Loucy (cell line): ENCODE results near the gene DACT2.

ENCODE experiments used
- H2AFZ ChIP-seq: fragments of 200-600 bp; sonication (generic); 2 replicates; pipeline ENCODE4 v1.6.0; 2016; ENCODE audit warnings: antibody characterized with exemption, mild to moderate bottlenecking, low read length, moderate library complexity
- H3F3A ChIP-seq: fragments of 200-600 bp; 2 replicates; pipeline ENCODE4 v1.6.0; 2016; ENCODE audit warnings: antibody characterized with exemption, low read depth, mild to moderate bottlenecking
- H3K27me3 ChIP-seq: fragments of 200-600 bp; sonication (generic); 2 replicates; pipeline ENCODE4 v1.6.1; 2014; ENCODE audit warnings: low read length, mild to moderate bottlenecking; ENCODE audit not compliant: insufficient read depth, poor library complexity, severe bottlenecking
- H3K36me3 ChIP-seq: fragments of 200-600 bp; sonication (generic); 2 replicates; pipeline ENCODE4 v1.6.1; 2016; ENCODE audit warnings: low read length; ENCODE audit not compliant: insufficient read depth
- H3K4me1 ChIP-seq: fragments of 200-600 bp; sonication (generic); 2 replicates; pipeline ENCODE4 v1.5.1; 2014; ENCODE audit warnings: low read length, mild to moderate bottlenecking; ENCODE audit not compliant: insufficient read depth, poor library complexity, severe bottlenecking
- H3K4me2 ChIP-seq: fragments of 200-600 bp; sonication (generic); 2 replicates; pipeline ENCODE4 v1.6.0; 2014; ENCODE audit warnings: antibody characterized with exemption, low read length, low read depth, mild to moderate bottlenecking; ENCODE audit not compliant: poor library complexity, severe bottlenecking
- H3K4me3 ChIP-seq: fragments of 200-600 bp; sonication (generic); 2 replicates; pipeline ENCODE4 v1.5.1; 2014; ENCODE audit warnings: low read length, mild to moderate bottlenecking, mixed read lengths; ENCODE audit not compliant: poor library complexity, severe bottlenecking
- H3K79me2 ChIP-seq: fragments of 200-600 bp; sonication (generic); 2 replicates; pipeline ENCODE4 v1.6.1; 2014; ENCODE audit warnings: low read length; ENCODE audit not compliant: insufficient read depth
- H3K9ac ChIP-seq: fragments of 200-600 bp; sonication (generic); 2 replicates; pipeline ENCODE4 v1.6.0; 2014; ENCODE audit warnings: mild to moderate bottlenecking, low read depth, low read length, moderate library complexity; ENCODE audit not compliant: poor library complexity, severe bottlenecking
- H3K9me2 ChIP-seq: fragments of 200-600 bp; sonication (generic); replicated peaks from 2 replicates; pipeline ENCODE4 v1.6.1; 2016; ENCODE audit warnings: low read depth, low read length, mixed read lengths
- H3K9me3 ChIP-seq: fragments of 200-600 bp; sonication (generic); 2 replicates; pipeline ENCODE4 v1.6.1; 2014; ENCODE audit warnings: mild to moderate bottlenecking, antibody characterized with exemption, low read length, low read depth; ENCODE audit not compliant: insufficient read depth
- H4K20me1 ChIP-seq: fragments of 200-600 bp; sonication (generic); 2 replicates; pipeline ENCODE4 v1.6.0; 2014; ENCODE audit warnings: antibody characterized with exemption, low read length, mild to moderate bottlenecking; ENCODE audit not compliant: insufficient read depth, poor library complexity, severe bottlenecking
- EZH2phosphoT487 ChIP-seq: fragments of 200-600 bp; IDR thresholded peaks from 2 replicates; pipeline ENCODE4 v1.6.1; 2018; ENCODE audit warnings: antibody characterized with exemption, mild to moderate bottlenecking, moderate library complexity, borderline replicate concordance
- TF ChIP-seq, protein P1 (sequence below): fragments of 200-600 bp; sonication (generic); conservative IDR thresholded peaks from 2 replicates; pipeline ENCODE4 v1.5.1; 2014; ENCODE audit warnings: mild to moderate bottlenecking, antibody characterized with exemption, low read length

DACT2 gene

DNA sequence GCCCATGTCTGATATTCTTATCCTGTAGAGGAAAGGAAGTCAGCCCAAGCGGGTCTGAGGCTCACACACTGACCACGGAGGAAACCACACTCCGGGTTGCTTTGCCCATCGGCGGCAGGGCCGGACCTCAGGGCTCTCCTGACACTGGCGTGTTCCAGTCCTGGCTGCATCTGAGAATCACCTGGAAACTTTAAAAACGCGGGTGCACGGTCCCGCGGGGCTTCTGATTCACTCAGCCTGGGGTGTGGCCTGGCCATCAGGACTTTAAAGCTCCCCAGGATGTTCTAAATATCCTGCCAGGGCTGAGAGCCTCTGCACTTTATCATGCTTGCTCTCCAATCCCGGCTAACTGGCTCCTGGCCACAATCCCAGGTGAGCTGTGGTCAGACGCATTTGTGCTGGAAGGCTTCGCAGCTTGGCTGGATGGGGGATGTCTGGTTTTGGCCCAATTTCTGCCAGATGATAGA lies 47.7 kb upstream of the DACT2 start:
- H4K20me1 ChIP-seq = no peaks in the 10 kb centered on the region
- H3K9me2 ChIP-seq = no peaks in the 10 kb centered on the region
- H3K4me2 ChIP-seq = no peak overlapping the region
- H3K9ac ChIP-seq = no peak overlapping the region
- H3K9me3 ChIP-seq = peaks cover 19% of the 10 kb centered on the region; the same call in 1 of the 2 replicates
- no peaks in the 10 kb centered on the region for H3K79me2 ChIP-seq
- H3K4me3 ChIP-seq = no peak overlapping the region
- H3K4me1 ChIP-seq = no peaks in the 10 kb centered on the region
- no peaks in the 10 kb centered on the region for H3K36me3 ChIP-seq
- no peak overlapping the region for H2AFZ ChIP-seq
- no peaks in the 10 kb centered on the region for H3K27me3 ChIP-seq
- TF ChIP-seq, protein P1, sequence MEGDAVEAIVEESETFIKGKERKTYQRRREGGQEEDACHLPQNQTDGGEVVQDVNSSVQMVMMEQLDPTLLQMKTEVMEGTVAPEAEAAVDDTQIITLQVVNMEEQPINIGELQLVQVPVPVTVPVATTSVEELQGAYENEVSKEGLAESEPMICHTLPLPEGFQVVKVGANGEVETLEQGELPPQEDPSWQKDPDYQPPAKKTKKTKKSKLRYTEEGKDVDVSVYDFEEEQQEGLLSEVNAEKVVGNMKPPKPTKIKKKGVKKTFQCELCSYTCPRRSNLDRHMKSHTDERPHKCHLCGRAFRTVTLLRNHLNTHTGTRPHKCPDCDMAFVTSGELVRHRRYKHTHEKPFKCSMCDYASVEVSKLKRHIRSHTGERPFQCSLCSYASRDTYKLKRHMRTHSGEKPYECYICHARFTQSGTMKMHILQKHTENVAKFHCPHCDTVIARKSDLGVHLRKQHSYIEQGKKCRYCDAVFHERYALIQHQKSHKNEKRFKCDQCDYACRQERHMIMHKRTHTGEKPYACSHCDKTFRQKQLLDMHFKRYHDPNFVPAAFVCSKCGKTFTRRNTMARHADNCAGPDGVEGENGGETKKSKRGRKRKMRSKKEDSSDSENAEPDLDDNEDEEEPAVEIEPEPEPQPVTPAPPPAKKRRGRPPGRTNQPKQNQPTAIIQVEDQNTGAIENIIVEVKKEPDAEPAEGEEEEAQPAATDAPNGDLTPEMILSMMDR = no peak
- no peak for TF ChIP-seq EZH2phosphoT487
- H3F3A ChIP-seq = no peaks in the 10 kb centered on the region

DNA sequence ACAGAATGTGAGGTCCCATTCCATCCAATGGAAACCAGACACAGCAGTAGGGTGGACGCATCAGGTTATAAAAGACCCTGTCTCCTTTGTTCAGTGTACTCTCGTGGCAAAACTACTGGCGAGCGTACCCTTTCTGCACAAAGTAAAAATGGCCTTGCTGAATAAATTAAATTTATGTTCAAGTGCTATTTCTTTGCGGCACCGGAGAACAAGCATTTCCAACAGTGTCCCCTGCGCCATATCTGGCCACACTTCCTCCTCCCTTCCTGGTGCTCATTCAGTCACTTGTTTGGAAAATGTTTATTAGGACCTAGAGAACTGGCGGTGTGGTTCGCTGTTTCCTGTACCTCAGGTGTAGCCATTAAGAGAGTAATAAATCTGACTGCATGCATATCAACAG lies 46.9 kb upstream of the DACT2 start:
- H4K20me1 ChIP-seq = no peaks in the 10 kb centered on the region

GRCh38 chr6:168365422-168366165 lies 46.0 kb upstream of the DACT2 start:
- no peak overlapping the region for H3K4me2 ChIP-seq
- H3K4me1 ChIP-seq = no peaks in the 10 kb centered on the region
- no peaks in the 10 kb centered on the region for H3K36me3 ChIP-seq
- H2AFZ ChIP-seq = no peak overlapping the region
- no peaks in the 10 kb centered on the region for H3K9me2 ChIP-seq
- no peaks in the 10 kb centered on the region for H4K20me1 ChIP-seq
- no peak for TF ChIP-seq EZH2phosphoT487
- TF ChIP-seq, protein P1 = no peak
- no peaks in the 10 kb centered on the region for H3K79me2 ChIP-seq
- no peaks in the 10 kb centered on the region for H3F3A ChIP-seq
- no peaks in the 10 kb centered on the region for H3K27me3 ChIP-seq
- no peak overlapping the region for H3K9ac ChIP-seq
- peaks cover 15% of the 10 kb centered on the region; the same call in 1 of the 2 replicates for H3K9me3 ChIP-seq
- no peak overlapping the region for H3K4me3 ChIP-seq

More for the DNA sequence above, 46.9 kb upstream of the DACT2 start:
- Histone ChIP-seq H3K36me3 (no peaks in the 10 kb centered on the region), H3K9me3 (peaks cover 15% of the 10 kb centered on the region; the same call in 1 of the 2 replicates), H3K9me2 (no peaks in the 10 kb centered on the region), H3K4me2 (no peak overlapping the region), H3F3A (no peaks in the 10 kb centered on the region), H3K4me3 (no peak overlapping the region), H2AFZ (no peak overlapping the region), H3K4me1 (no peaks in the 10 kb centered on the region), H3K27me3 (no peaks in the 10 kb centered on the region), H3K9ac (no peak overlapping the region), H3K79me2 (no peaks in the 10 kb centered on the region)
- TF ChIP-seq, protein P1 = no peak
